ENCODE measurements around the gene BCAR1. TPM values are rescaled to one million over a fixed set of nuclear protein-coding genes. Genes with fewer than 3 reads are reported as not detected.
"Not testable (repeated sequence)": the region's sequence is repeated elsewhere in the genome, so short reads cannot be mapped to it uniquely, and the experiment has no call there.

The BCAR1 gene
- total and polyA plus RNA-seq, 8 donors: 30.1 to 66.7 (median 48.9) TPM

DNA sequence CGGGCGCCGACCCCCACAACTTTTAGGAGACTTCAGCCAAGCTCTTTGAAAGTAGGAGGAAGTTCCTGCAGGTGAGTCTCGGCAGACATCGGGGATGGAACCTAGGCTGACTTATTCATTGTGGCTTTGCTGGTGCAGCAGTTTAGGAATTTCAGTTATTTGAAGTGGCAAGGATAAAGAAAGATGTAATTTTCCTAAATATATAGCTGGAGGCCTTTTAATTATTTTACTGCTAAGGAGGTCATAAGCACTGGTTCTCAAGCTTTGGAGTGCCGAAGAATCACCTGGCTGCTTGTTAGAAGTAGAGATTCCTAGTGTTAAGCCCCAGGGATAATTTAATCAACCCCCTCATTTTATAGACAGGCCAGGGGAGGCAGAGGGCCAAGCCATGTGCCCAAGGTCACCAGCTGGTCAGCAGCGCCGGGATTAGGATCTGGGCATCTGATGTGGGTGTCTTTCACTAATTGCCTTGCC is 28.9 kb upstream of the BCAR1 start:
- no peaks in the 10 kb centered on the region for H3K9me3 ChIP-seq
- H3K36me3 ChIP-seq: no peaks in the 10 kb centered on the region
- no peaks in the 10 kb centered on the region for H3K4me1 ChIP-seq
- no peak for FAIRE-seq
- no peak for DNase-seq
- WGBS, 2 donors: 78 to 81% methylated on average over 8 of the region's 8 CpGs
- TF ChIP-seq, protein P1, sequence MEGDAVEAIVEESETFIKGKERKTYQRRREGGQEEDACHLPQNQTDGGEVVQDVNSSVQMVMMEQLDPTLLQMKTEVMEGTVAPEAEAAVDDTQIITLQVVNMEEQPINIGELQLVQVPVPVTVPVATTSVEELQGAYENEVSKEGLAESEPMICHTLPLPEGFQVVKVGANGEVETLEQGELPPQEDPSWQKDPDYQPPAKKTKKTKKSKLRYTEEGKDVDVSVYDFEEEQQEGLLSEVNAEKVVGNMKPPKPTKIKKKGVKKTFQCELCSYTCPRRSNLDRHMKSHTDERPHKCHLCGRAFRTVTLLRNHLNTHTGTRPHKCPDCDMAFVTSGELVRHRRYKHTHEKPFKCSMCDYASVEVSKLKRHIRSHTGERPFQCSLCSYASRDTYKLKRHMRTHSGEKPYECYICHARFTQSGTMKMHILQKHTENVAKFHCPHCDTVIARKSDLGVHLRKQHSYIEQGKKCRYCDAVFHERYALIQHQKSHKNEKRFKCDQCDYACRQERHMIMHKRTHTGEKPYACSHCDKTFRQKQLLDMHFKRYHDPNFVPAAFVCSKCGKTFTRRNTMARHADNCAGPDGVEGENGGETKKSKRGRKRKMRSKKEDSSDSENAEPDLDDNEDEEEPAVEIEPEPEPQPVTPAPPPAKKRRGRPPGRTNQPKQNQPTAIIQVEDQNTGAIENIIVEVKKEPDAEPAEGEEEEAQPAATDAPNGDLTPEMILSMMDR (IDR thresholded peaks at IDR 0.05): no peak
- no peaks in the 10 kb centered on the region for H3K27me3 ChIP-seq
- ATAC-seq: no peak
- H3K27ac ChIP-seq: no peak overlapping the region
- intact Hi-C loops (cut with DNase I): no loop called here
- H3K4me3 ChIP-seq: no peak overlapping the region

DNA sequence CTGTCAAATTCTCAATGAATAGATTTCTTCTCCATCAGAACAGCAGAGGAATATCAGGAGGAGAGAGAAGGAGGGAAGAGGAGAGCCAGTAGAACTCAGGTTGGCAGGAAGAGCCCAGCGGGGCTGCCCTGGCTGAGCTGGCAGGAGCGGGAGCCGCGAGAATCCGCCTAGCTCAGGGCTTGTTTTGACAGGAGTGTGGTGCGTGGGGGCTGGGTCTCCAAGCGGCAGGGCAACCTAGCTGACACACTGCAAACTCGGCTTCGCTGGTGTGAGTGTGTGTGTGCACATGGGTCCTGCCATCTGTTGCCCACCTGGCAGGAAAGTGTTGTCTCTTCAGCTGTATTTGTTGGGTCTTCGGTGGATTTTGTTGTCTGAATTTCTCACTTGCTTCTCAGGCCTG is 27.9 kb upstream of the BCAR1 start:
- no peak overlapping the region for H3K27ac ChIP-seq
- no peaks in the 10 kb centered on the region for H3K9me3 ChIP-seq
- DNase-seq (peak in 1 of 6 donors; percentile 66), FAIRE-seq (no peak), ATAC-seq (peak; percentile 71 to 84 (median 78))
- H3K4me3 ChIP-seq: no peak overlapping the region
- intact Hi-C loops (cut with DNase I): no loop called here
- H3K27me3 ChIP-seq: no peaks in the 10 kb centered on the region
- WGBS, 2 donors: 24 to 26% methylated on average over 10 of the region's 10 CpGs
- no peaks in the 10 kb centered on the region for H3K36me3 ChIP-seq
- TF ChIP-seq, protein P1 (IDR thresholded peaks at IDR 0.05): no peak
- no peaks in the 10 kb centered on the region for H3K4me1 ChIP-seq

- WGBS, 2 donors: 86 to 88% methylated on average over 23 of the region's 23 CpGs
- no peak for FAIRE-seq
- H3K4me3 ChIP-seq: no peak overlapping the region
These were observed 21.9 kb upstream of the BCAR1 start for GRCh38 chr16:75273054-75273925.

DNA sequence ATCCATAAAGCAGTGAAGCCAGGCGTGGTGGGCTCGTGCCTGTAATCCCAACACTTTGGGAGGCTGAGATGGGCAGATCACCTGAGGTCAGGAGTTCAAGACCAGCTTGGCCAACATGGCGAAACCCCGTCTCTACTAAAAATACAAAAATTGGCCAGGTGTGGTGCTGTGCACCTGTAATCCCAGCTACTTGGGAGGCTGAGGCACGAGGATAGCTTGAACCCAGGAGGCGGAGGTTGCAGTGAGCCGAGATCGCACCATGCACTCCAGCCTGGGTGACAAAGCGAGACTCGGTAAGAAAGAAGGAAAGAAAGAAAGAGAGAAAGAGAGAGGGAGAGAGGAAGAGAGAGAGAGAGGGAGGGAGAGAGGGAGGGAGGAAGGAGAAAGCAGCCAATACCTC is 21.2 kb upstream of the BCAR1 start:
- H3K27me3 ChIP-seq; H3K27ac ChIP-seq; DNase-seq; H3K4me3 ChIP-seq; FAIRE-seq; intact Hi-C loops (cut with DNase I); H3K4me1 ChIP-seq; ATAC-seq; H3K36me3 ChIP-seq; H3K9me3 ChIP-seq: not testable (repeated sequence)
- WGBS, 2 donors: 92 to 95% methylated on average over 10 of the region's 10 CpGs

More at GRCh38 chr16:75273054-75273925, 21.9 kb upstream of the BCAR1 start:
- DNase-seq: no peak
- no peaks in the 10 kb centered on the region for H3K36me3 ChIP-seq
- no peaks in the 10 kb centered on the region for H3K27me3 ChIP-seq
- intact Hi-C loops (cut with DNase I): no loop called here
- TF ChIP-seq, protein P1 (IDR thresholded peaks at IDR 0.05): no peak
- H3K9me3 ChIP-seq: no peaks in the 10 kb centered on the region
- no peak overlapping the region for H3K27ac ChIP-seq
- peaks cover 0 to 1% (median 0%) of the 10 kb centered on the region in 3 donors for H3K4me1 ChIP-seq
- no peak for ATAC-seq

DNA sequence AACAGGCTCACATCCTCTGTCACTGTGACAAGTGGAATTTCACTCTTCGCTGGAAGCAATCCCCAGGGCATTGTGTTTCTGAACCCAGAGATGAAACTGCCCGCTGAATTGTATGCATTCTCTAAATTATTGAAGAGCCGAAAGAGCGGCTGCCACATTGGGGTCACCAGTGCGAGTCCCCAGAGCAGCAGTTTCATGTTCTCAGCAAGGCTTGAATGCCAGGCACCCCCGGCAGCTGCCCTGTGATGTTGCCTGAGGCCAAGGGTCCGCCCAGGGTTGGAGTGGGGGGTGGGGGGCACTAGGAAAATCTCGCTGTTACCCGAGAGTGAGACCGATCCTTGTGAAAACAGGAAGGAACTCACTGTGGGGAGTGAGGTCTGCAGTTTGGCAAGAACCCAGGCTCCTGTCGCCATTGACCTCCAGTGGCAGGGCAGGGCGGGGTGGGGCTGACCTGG is 20.7 kb upstream of the BCAR1 start:
- Histone ChIP-seq H3K27ac (no peak overlapping the region), H3K9me3 (no peaks in the 10 kb centered on the region), H3K27me3 (no peaks in the 10 kb centered on the region), H3K4me3 (no peak overlapping the region), H3K4me1 (peaks cover 0 to 8% (median 6%) of the 10 kb centered on the region in 3 donors), H3K36me3 (no peaks in the 10 kb centered on the region)
- no peak for DNase-seq
- TF ChIP-seq, protein P1 (IDR thresholded peaks at IDR 0.05): no peak
- FAIRE-seq: no peak
- no peak for ATAC-seq
- intact Hi-C loops (cut with DNase I): no loop called here
- 75 to 78% methylated on average over 12 of the region's 12 CpGs for WGBS, 2 donors

Measured in pancreas (tissue), 10 donors.